ENCODE results near the gene ARID3B. TPM values are rescaled to one million over a fixed set of nuclear protein-coding genes. Genes with fewer than 3 reads are reported as not detected.

Gene ARID3B
- total and polyA plus RNA-seq, 4 donors: 6.6 to 10.5 (median 10.2) TPM

GRCh38 chr15:74626752-74627692, 86.0 kb downstream of the ARID3B start:
- WGBS, 2 donors: 77 to 84% methylated on average over 10 of the region's 10 CpGs
- Histone ChIP-seq H3K27me3 (ENCODE audit: control insufficient read depth in 3 of 3, insufficient read depth in 3 of 3, low read length in 2 of 3) (no peaks in the 10 kb centered on the region), H3K36me3 (ENCODE audit: control insufficient read depth in 4 of 4, insufficient read depth in 4 of 4, low read length in 4 of 4) (peaks cover 42 to 87% (median 60%) of the 10 kb centered on the region in 4 donors), H3K9ac (ENCODE audit: insufficient read depth in 1 of 2, low read length in 2 of 2) (no peak overlapping the region), H3K4me3 (no peak overlapping the region), H3K4me1 (ENCODE audit: control insufficient read depth in 5 of 5, insufficient read depth in 5 of 5, low read length in 5 of 5) (peaks cover 0 to 6% (median 0%) of the 10 kb centered on the region in 5 donors), H3K9me3 (ENCODE audit: control insufficient read depth in 4 of 4, insufficient read depth in 3 of 4, low read length in 3 of 4) (no peaks in the 10 kb centered on the region), H3K27ac (ENCODE audit: low read depth in 1 of 2, low read length in 1 of 2) (no peak overlapping the region)
- no peak for TF ChIP-seq CTCF (IDR thresholded peaks at IDR 0.05; ENCODE audit: control extremely low read depth, extremely low read depth)
- no peak for DNase-seq
- ATAC-seq (ENCODE audit: insufficient read depth, low FRiP score): no peak

- DNase-seq (no peak), ATAC-seq (ENCODE audit: insufficient read depth, low FRiP score) (no peak)
- Histone ChIP-seq H3K27ac (ENCODE audit: low read depth in 1 of 2, low read length in 1 of 2) (no peak overlapping the region), H3K4me3 (no peak overlapping the region), H3K4me1 (ENCODE audit: control insufficient read depth in 5 of 5, insufficient read depth in 5 of 5, low read length in 5 of 5) (peaks cover 0 to 6% (median 0%) of the 10 kb centered on the region in 5 donors), H3K36me3 (ENCODE audit: control insufficient read depth in 4 of 4, insufficient read depth in 4 of 4, low read length in 4 of 4) (peaks cover 39 to 88% (median 59%) of the 10 kb centered on the region in 4 donors), H3K9ac (ENCODE audit: insufficient read depth in 1 of 2, low read length in 2 of 2) (no peak overlapping the region), H3K9me3 (ENCODE audit: control insufficient read depth in 4 of 4, insufficient read depth in 3 of 4, low read length in 3 of 4) (no peaks in the 10 kb centered on the region), H3K27me3 (ENCODE audit: control insufficient read depth in 3 of 3, insufficient read depth in 3 of 3, low read length in 2 of 3) (no peaks in the 10 kb centered on the region)
- no peak for TF ChIP-seq CTCF (IDR thresholded peaks at IDR 0.05; ENCODE audit: control extremely low read depth, extremely low read depth)
- WGBS, 2 donors: 83 to 84% methylated on average over 5 of the region's 5 CpGs
Measured at GRCh38 chr15:74627766-74628165, 86.7 kb downstream of the ARID3B start.

DNA sequence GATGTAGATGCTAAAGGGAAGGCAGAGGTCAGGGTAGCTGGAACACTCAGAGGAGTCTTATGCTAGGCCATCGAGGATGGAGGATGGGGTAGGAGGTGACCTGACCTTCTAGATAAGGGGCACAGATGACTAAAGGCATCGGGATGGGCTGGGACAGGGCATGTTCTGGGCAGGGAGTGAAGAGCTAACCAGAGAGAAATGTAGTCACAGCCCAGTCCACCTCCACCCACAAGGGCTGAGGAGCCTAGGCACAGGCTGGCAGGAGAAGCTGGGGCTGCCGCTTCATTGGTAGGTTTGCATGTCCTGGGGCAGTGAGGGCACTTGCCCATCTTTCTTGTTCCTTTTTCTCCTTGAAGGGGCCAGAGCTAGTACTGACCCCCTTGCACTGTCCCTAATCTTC, 87.2 kb downstream of the ARID3B start:
- Histone ChIP-seq H3K4me3 (no peak overlapping the region), H3K27ac (ENCODE audit: low read depth in 1 of 2, low read length in 1 of 2) (no peak overlapping the region), H3K27me3 (ENCODE audit: control insufficient read depth in 3 of 3, insufficient read depth in 3 of 3, low read length in 2 of 3) (no peaks in the 10 kb centered on the region), H3K4me1 (ENCODE audit: control insufficient read depth in 5 of 5, insufficient read depth in 5 of 5, low read length in 5 of 5) (peaks cover 0 to 5% (median 0%) of the 10 kb centered on the region in 5 donors), H3K9ac (ENCODE audit: insufficient read depth in 1 of 2, low read length in 2 of 2) (no peak overlapping the region), H3K9me3 (ENCODE audit: control insufficient read depth in 4 of 4, insufficient read depth in 3 of 4, low read length in 3 of 4) (no peaks in the 10 kb centered on the region), H3K36me3 (ENCODE audit: control insufficient read depth in 4 of 4, insufficient read depth in 4 of 4, low read length in 4 of 4) (peaks cover 36 to 88% (median 58%) of the 10 kb centered on the region in 4 donors)
- WGBS, 2 donors: 83 to 91% methylated on average over 3 of the region's 3 CpGs
- no peak for TF ChIP-seq CTCF (IDR thresholded peaks at IDR 0.05; ENCODE audit: control extremely low read depth, extremely low read depth)
- no peak for ATAC-seq (ENCODE audit: insufficient read depth, low FRiP score)
- DNase-seq: no peak
